Measurements from ENCODE around the gene ARHGAP4.

ARHGAP4 gene

GRCh38 chrX:153965406-153965805 is 39.3 kb upstream of the ARHGAP4 start:
- TF ChIP-seq, protein P1, sequence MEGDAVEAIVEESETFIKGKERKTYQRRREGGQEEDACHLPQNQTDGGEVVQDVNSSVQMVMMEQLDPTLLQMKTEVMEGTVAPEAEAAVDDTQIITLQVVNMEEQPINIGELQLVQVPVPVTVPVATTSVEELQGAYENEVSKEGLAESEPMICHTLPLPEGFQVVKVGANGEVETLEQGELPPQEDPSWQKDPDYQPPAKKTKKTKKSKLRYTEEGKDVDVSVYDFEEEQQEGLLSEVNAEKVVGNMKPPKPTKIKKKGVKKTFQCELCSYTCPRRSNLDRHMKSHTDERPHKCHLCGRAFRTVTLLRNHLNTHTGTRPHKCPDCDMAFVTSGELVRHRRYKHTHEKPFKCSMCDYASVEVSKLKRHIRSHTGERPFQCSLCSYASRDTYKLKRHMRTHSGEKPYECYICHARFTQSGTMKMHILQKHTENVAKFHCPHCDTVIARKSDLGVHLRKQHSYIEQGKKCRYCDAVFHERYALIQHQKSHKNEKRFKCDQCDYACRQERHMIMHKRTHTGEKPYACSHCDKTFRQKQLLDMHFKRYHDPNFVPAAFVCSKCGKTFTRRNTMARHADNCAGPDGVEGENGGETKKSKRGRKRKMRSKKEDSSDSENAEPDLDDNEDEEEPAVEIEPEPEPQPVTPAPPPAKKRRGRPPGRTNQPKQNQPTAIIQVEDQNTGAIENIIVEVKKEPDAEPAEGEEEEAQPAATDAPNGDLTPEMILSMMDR (IDR thresholded peaks at IDR 0.05), result no peak
- DNase-seq, result no peak
- Mint-ChIP-seq H3K9me3 (no peaks in the 10 kb centered on the region), H3K4me3 (no peak overlapping the region), H3K27me3 (ENCODE audit: low read depth, poor library complexity) (peaks cover 3% of the 10 kb centered on the region), H3K36me3 (ENCODE audit: low read depth) (peaks cover 29% of the 10 kb centered on the region), H3K27ac (peak overlapping the region; percentile 36), H3K4me1 (peaks cover 43% of the 10 kb centered on the region)

GRCh38 chrX:153964105-153964504 is 38.0 kb upstream of the ARHGAP4 start:
- Mint-ChIP-seq H3K4me3 (no peak overlapping the region), H3K27me3 (ENCODE audit: low read depth, poor library complexity) (peaks cover 3% of the 10 kb centered on the region), H3K9me3 (no peaks in the 10 kb centered on the region), H3K36me3 (ENCODE audit: low read depth) (peaks cover 36% of the 10 kb centered on the region), H3K27ac (no peak overlapping the region), H3K4me1 (peaks cover 37% of the 10 kb centered on the region)
- TF ChIP-seq, protein P1 (IDR thresholded peaks at IDR 0.05), result no peak
- no peak for DNase-seq

GRCh38 chrX:153963546-153963945 is 37.5 kb upstream of the ARHGAP4 start:
- Mint-ChIP-seq H3K36me3 (ENCODE audit: low read depth) (peaks cover 36% of the 10 kb centered on the region), H3K4me3 (no peak overlapping the region), H3K27ac (no peak overlapping the region), H3K27me3 (ENCODE audit: low read depth, poor library complexity) (peaks cover 3% of the 10 kb centered on the region), H3K9me3 (no peaks in the 10 kb centered on the region), H3K4me1 (peaks cover 33% of the 10 kb centered on the region)
- TF ChIP-seq, protein P1 (IDR thresholded peaks at IDR 0.05), result no peak
- no peak for DNase-seq

DNA sequence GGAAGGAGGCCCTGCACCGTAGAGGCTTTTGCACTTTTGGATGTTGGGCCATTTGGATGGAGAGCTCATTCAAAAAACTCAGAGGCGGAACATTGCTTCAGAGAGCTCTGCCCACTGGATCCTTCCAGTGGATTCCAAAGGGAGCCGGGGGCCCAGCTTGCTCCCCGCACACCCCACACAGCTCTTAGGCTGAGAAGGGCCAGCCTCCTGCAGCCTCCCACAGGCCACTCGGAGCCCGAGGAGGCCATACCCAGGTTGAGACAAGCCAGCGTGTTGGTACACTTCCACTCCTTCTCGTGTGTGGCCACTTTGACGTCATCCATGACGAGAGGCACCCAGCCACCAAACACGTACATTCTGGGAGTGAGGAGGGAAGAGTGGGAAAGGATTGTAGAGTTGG is 35.2 kb upstream of the ARHGAP4 start:
- TF ChIP-seq, protein P1 (IDR thresholded peaks at IDR 0.05), result no peak
- Mint-ChIP-seq H3K36me3 (ENCODE audit: low read depth) (peaks cover 31% of the 10 kb centered on the region), H3K9me3 (no peaks in the 10 kb centered on the region), H3K4me1 (peaks cover 11% of the 10 kb centered on the region), H3K4me3 (no peak overlapping the region), H3K27ac (no peak overlapping the region), H3K27me3 (ENCODE audit: low read depth, poor library complexity) (no peaks in the 10 kb centered on the region)
- DNase-seq, result no peak

DNA sequence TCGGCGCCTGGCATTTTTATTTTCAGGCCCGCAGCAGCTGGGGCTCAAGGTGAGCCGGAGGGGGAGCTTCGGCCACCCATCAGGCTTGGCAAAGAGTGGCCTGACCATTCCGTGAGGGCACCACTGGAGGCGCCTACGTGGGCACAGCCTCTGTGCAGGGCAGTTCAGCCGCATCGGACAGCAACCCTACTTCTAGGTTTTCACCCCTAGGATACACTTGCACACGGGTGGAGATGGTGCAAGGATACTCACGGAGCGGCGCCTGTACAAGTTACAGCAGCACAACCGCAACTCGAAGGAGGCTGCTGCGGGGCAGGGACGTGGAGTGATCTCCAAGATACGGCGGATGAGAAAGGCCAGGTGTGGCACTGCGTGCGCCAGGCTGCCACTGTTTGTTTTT is 34.7 kb upstream of the ARHGAP4 start:
- Mint-ChIP-seq H3K4me1 (peaks cover 6% of the 10 kb centered on the region), H3K27ac (no peak overlapping the region), H3K4me3 (no peak overlapping the region), H3K36me3 (ENCODE audit: low read depth) (peaks cover 33% of the 10 kb centered on the region), H3K27me3 (ENCODE audit: low read depth, poor library complexity) (no peaks in the 10 kb centered on the region), H3K9me3 (no peaks in the 10 kb centered on the region)
- TF ChIP-seq, protein P1 (IDR thresholded peaks at IDR 0.05), result no peak
- no peak for DNase-seq

GRCh38 chrX:153960077-153960476 is 34.0 kb upstream of the ARHGAP4 start:
- peaks cover 38% of the 10 kb centered on the region for H3K36me3 Mint-ChIP-seq (ENCODE audit: low read depth)

More at GRCh38 chrX:153960077-153960476, 34.0 kb upstream of the ARHGAP4 start:
- DNase-seq, result no peak
- TF ChIP-seq, protein P1 (IDR thresholded peaks at IDR 0.05), result no peak
- Mint-ChIP-seq H3K27ac (no peak overlapping the region), H3K27me3 (ENCODE audit: low read depth, poor library complexity) (no peaks in the 10 kb centered on the region), H3K9me3 (no peaks in the 10 kb centered on the region), H3K4me1 (no peaks in the 10 kb centered on the region), H3K4me3 (no peak overlapping the region)

Data from nephron progenitor cell (in vitro differentiated cells).